Retinal pigment epithelial cell (primary cell): ENCODE measurements around the gene AOPEP.
A peak's percentile ranks its signal among the peaks of the same experiment; 100 is the strongest.

ENCODE experiments used
- DNase-seq: peaks from one replicate; pipeline ENCODE4 v3.0.0-alpha.2; 2010; ENCODE audit warnings: low read depth
- H3K4me3 ChIP-seq: 2 replicates; pipeline ENCODE4 v1.5.1; 2011; ENCODE audit warnings: mild to moderate bottlenecking, low read length, control low read depth, moderate library complexity
- CTCF ChIP-seq: conservative IDR thresholded peaks from 2 replicates; pipeline ENCODE4 v1.5.1; 2011; ENCODE audit warnings: low read depth, low read length, control low read depth, inconsistent platforms

The AOPEP gene

GRCh38 chr9:95100071-95100627 lies 373.6 kb downstream of the AOPEP start:
- H3K4me3 ChIP-seq, result no peak overlapping the region
- DNase-seq, result no peak
- TF ChIP-seq CTCF, result no peak

GRCh38 chr9:95101326-95101725 lies 374.8 kb downstream of the AOPEP start:
- DNase-seq, result no peak
- H3K4me3 ChIP-seq, result no peak overlapping the region
- TF ChIP-seq CTCF, result no peak

GRCh38 chr9:95102001-95102433 lies 375.5 kb downstream of the AOPEP start:
- no peak overlapping the region for H3K4me3 ChIP-seq
- TF ChIP-seq CTCF, result no peak
- no peak for DNase-seq

GRCh38 chr9:95102572-95102971 lies 376.1 kb downstream of the AOPEP start:
- no peak overlapping the region for H3K4me3 ChIP-seq
- TF ChIP-seq CTCF, result no peak

GRCh38 chr9:95103281-95103771 lies 376.8 kb downstream of the AOPEP start:
- no peak overlapping the region for H3K4me3 ChIP-seq
- TF ChIP-seq CTCF, result peak; percentile 27
- DNase-seq, result no peak

More at GRCh38 chr9:95102572-95102971, 376.1 kb downstream of the AOPEP start:
- DNase-seq, result no peak

GRCh38 chr9:95103871-95104580 lies 377.5 kb downstream of the AOPEP start:
- H3K4me3 ChIP-seq, result no peak overlapping the region
- no peak for DNase-seq
- TF ChIP-seq CTCF, result no peak

- no peak for TF ChIP-seq CTCF
- no peak for DNase-seq
- H3K4me3 ChIP-seq, result no peak overlapping the region
Measured at GRCh38 chr9:95104581-95104960, 378.1 kb downstream of the AOPEP start.
